Uterine smooth muscle cell (primary cell): ENCODE data around the gene MINAR2. TPM values are rescaled to one million over a fixed set of nuclear protein-coding genes. Genes with fewer than 3 reads are reported as not detected.

Experiments
- total RNA-seq: library from RNA; depleted of rRNA; stranded (reverse); fragments of >200 nt; gene quantifications from 2 replicates; pipeline ENCODE4 v1.2.3, GENCODE V29; 2014

The MINAR2 gene
- total RNA-seq: not detected in 2 replicates

GRCh38 chr5:129747572-129748407 is at the start of gene MINAR2:
TSS of gene MINAR2 (plus strand) at chr5:129748094. CDS start at chr5:129748191, 97 bp downstream.

Other genes starting within 250 kb of the MINAR2 start
- 3.8 and 5.5 TPM in 2 replicates for gene CHSY3, start 156.4 kb downstream of the MINAR2 start, total RNA-seq